SU-DHL-6 (cell line): ENCODE results near the gene LRRK2.

Source experiments
- H2AFZ ChIP-seq: fragments of 200-600 bp; sonication (generic); 2 replicates; pipeline ENCODE4 v1.6.1; 2014; ENCODE audit warnings: low read depth, mild to moderate bottlenecking, moderate library complexity, mixed read lengths, antibody characterized with exemption, low read length; ENCODE audit not compliant: severe bottlenecking
- H3F3A ChIP-seq: fragments of 200-600 bp; shearing (Covaris generic); 2 replicates; pipeline ENCODE4 v1.6.0; 2016; ENCODE audit warnings: antibody characterized with exemption, mild to moderate bottlenecking; ENCODE audit not compliant: insufficient read depth
- H3K27ac ChIP-seq: fragments of 200-600 bp; sonication (generic); 2 replicates; pipeline ENCODE4 v1.5.1; 2016; ENCODE audit warnings: low read depth, mild to moderate bottlenecking, low read length, moderate library complexity, mixed read lengths
- H3K27me3 ChIP-seq: fragments of 200-600 bp; sonication (generic), shearing (Covaris generic); 2 replicates; pipeline ENCODE4 v1.6.0; 2014; ENCODE audit warnings: mild to moderate bottlenecking, low read length
- H3K36me3 ChIP-seq: fragments of 200-600 bp; sonication (generic); 2 replicates; pipeline ENCODE4 v1.6.1; 2014; ENCODE audit warnings: mild to moderate bottlenecking, low read length, mixed read lengths
- H3K4me2 ChIP-seq: fragments of 300-600, 200-600 bp; shearing (Covaris generic), sonication (generic); 2 replicates; pipeline ENCODE4 v1.6.0; 2014; ENCODE audit warnings: low read length, low read depth, mild to moderate bottlenecking; ENCODE audit not compliant: poor library complexity, severe bottlenecking
- H3K4me3 ChIP-seq: fragments of 200-600 bp; sonication (generic); 2 replicates; pipeline ENCODE4 v1.5.1; 2014; ENCODE audit warnings: antibody characterized with exemption, low read length, mild to moderate bottlenecking, mixed read lengths; ENCODE audit not compliant: insufficient read depth, poor library complexity, severe bottlenecking
- H3K79me2 ChIP-seq: fragments of 200-600 bp; sonication (generic); 2 replicates; pipeline ENCODE4 v1.6.1; 2014; ENCODE audit warnings: mild to moderate bottlenecking, low read length, moderate library complexity; ENCODE audit not compliant: insufficient read depth
- H3K9ac ChIP-seq: fragments of 200-600 bp; sonication (generic); 2 replicates; pipeline ENCODE4 v1.7.0; 2014; ENCODE audit warnings: mild to moderate bottlenecking, low read length
- H3K9me2 ChIP-seq: fragments of 200-600 bp; sonication (generic); replicated peaks from 2 replicates; pipeline ENCODE4 v1.6.1; 2014; ENCODE audit warnings: low read length; ENCODE audit not compliant: insufficient read depth
- H3K9me3 ChIP-seq: fragments of 200-600 bp; sonication (generic); 2 replicates; pipeline ENCODE4 v1.6.1; 2014; ENCODE audit warnings: low read length, mixed read lengths; ENCODE audit not compliant: insufficient read depth
- H4K20me1 ChIP-seq: fragments of 200-600 bp; sonication (generic); 2 replicates; pipeline ENCODE4 v1.6.1; 2014; ENCODE audit warnings: low read depth, mild to moderate bottlenecking, antibody characterized with exemption, low read length, moderate library complexity, mixed read lengths
- CTCF ChIP-seq: fragments of 200-600 bp; sonication (generic); IDR thresholded peaks from one replicate; pipeline ENCODE4 v1.5.1; 2017; ENCODE audit warnings: antibody characterized with exemption, mild to moderate bottlenecking, low read length, moderate library complexity; ENCODE audit not compliant: insufficient read depth, poor library complexity, severe bottlenecking
- EZH2phosphoT487 ChIP-seq: fragments of 200-600 bp; sonication (generic), shearing (Covaris generic); conservative IDR thresholded peaks from 2 replicates; pipeline ENCODE4 v1.6.1; 2018; ENCODE audit warnings: mild to moderate bottlenecking, antibody characterized with exemption, low read length, moderate library complexity, mixed read lengths

The LRRK2 gene

GRCh38 chr12:40312196-40312595 lies 87.4 kb downstream of the LRRK2 start:
- no peaks in the 10 kb centered on the region for H3K27me3 ChIP-seq
- no peak overlapping the region for H3K4me3 ChIP-seq
- H2AFZ ChIP-seq, result no peak overlapping the region
- H3K36me3 ChIP-seq, result no peaks in the 10 kb centered on the region; the same call in 1 of the 2 replicates
- H3K79me2 ChIP-seq, result no peaks in the 10 kb centered on the region
- no peak overlapping the region for H3K9ac ChIP-seq
- no peaks in the 10 kb centered on the region for H3K9me3 ChIP-seq
- TF ChIP-seq CTCF (no peak), EZH2phosphoT487 (no peak)
- no peaks in the 10 kb centered on the region; the same call in 1 of the 2 replicates for H3F3A ChIP-seq
- H4K20me1 ChIP-seq, result no peaks in the 10 kb centered on the region
- no peak overlapping the region for H3K4me2 ChIP-seq
- H3K9me2 ChIP-seq, result no peaks in the 10 kb centered on the region
- H3K27ac ChIP-seq, result no peak overlapping the region

- H3K9me3 ChIP-seq, result no peaks in the 10 kb centered on the region
- no peaks in the 10 kb centered on the region; the same call in 1 of the 2 replicates for H3F3A ChIP-seq
- no peaks in the 10 kb centered on the region for H3K9me2 ChIP-seq
- no peak overlapping the region for H3K27ac ChIP-seq
- TF ChIP-seq EZH2phosphoT487, result no peak
- peak; percentile 68 for TF ChIP-seq CTCF
- no peak overlapping the region for H2AFZ ChIP-seq
- H3K27me3 ChIP-seq, result no peaks in the 10 kb centered on the region
- H3K4me3 ChIP-seq, result no peak overlapping the region
- no peak overlapping the region for H3K4me2 ChIP-seq
- H3K9ac ChIP-seq, result no peak overlapping the region
- no peaks in the 10 kb centered on the region for H3K79me2 ChIP-seq
- no peaks in the 10 kb centered on the region for H4K20me1 ChIP-seq
- no peaks in the 10 kb centered on the region; the same call in 1 of the 2 replicates for H3K36me3 ChIP-seq
Measured at GRCh38 chr12:40312982-40313576, 88.3 kb downstream of the LRRK2 start.

DNA sequence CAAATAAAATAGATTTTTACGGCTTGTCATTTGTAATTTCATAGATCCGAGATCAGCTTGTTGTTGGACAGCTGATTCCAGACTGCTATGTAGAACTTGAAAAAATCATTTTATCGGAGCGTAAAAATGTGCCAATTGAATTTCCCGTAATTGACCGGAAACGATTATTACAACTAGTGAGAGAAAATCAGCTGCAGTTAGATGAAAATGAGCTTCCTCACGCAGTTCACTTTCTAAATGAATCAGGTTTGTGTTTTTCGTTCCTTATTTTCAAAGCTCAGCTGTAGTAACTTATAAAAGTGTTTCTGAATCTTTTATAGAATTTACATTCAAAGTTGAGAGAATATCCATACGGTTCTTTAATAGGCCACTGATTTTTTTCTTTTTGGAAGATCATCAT lies 89.1 kb downstream of the LRRK2 start:
- no peaks in the 10 kb centered on the region for H3K9me2 ChIP-seq
- H3K4me3 ChIP-seq, result no peak overlapping the region
- H3K27ac ChIP-seq, result no peak overlapping the region
- no peaks in the 10 kb centered on the region for H3K79me2 ChIP-seq
- H3K9me3 ChIP-seq, result no peaks in the 10 kb centered on the region
- H3K9ac ChIP-seq, result no peak overlapping the region
- H4K20me1 ChIP-seq, result no peaks in the 10 kb centered on the region
- H3F3A ChIP-seq, result no peaks in the 10 kb centered on the region; the same call in 1 of the 2 replicates
- no peaks in the 10 kb centered on the region; the same call in 1 of the 2 replicates for H3K36me3 ChIP-seq
- TF ChIP-seq EZH2phosphoT487 (no peak), CTCF (no peak)
- H2AFZ ChIP-seq, result peak overlapping the region; percentile 39
- H3K4me2 ChIP-seq, result no peak overlapping the region
- H3K27me3 ChIP-seq, result no peaks in the 10 kb centered on the region
